Measurements from ENCODE around the gene RMI2. TPM values are rescaled to one million over a fixed set of nuclear protein-coding genes. Genes with fewer than 3 reads are reported as not detected.

Gene RMI2
- 32.5 and 33.6 TPM in 2 replicates for total RNA-seq
- long read RNA-seq, partial matches to known transcripts, result 0 of 1 reads
- long read RNA-seq, other reads (novel, unspliced or antisense), result 1 of 1 reads

GRCh38 chr16:11345040-11345862, at the start of gene RMI2:
TSS of gene RMI2 (plus strand) at chr16:11345459. CDS start at chr16:11345472, 13 bp downstream.
- Mint-ChIP-seq H3K36me3 (ENCODE audit: insufficient read depth) (no peaks in the 10 kb centered on the region), H3K27ac (peak within 1 kb of the TSS; percentile 93), H3K4me1 (ENCODE audit: low read depth) (peaks cover 7% of the 10 kb centered on the region), H3K9me3 (ENCODE audit: low read depth) (no peaks in the 10 kb centered on the region), H3K27me3 (no peaks in the 10 kb centered on the region), H3K4me3 (ENCODE audit: low read depth) (peak within 1 kb of the TSS; percentile 85)
- TF ChIP-seq, protein P1, sequence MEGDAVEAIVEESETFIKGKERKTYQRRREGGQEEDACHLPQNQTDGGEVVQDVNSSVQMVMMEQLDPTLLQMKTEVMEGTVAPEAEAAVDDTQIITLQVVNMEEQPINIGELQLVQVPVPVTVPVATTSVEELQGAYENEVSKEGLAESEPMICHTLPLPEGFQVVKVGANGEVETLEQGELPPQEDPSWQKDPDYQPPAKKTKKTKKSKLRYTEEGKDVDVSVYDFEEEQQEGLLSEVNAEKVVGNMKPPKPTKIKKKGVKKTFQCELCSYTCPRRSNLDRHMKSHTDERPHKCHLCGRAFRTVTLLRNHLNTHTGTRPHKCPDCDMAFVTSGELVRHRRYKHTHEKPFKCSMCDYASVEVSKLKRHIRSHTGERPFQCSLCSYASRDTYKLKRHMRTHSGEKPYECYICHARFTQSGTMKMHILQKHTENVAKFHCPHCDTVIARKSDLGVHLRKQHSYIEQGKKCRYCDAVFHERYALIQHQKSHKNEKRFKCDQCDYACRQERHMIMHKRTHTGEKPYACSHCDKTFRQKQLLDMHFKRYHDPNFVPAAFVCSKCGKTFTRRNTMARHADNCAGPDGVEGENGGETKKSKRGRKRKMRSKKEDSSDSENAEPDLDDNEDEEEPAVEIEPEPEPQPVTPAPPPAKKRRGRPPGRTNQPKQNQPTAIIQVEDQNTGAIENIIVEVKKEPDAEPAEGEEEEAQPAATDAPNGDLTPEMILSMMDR (IDR thresholded peaks at IDR 0.05; ENCODE audit: unreplicated experiment), result no peak
- peak; percentile 92 for DNase-seq (ENCODE audit: low spot score, unreplicated experiment)

DNA sequence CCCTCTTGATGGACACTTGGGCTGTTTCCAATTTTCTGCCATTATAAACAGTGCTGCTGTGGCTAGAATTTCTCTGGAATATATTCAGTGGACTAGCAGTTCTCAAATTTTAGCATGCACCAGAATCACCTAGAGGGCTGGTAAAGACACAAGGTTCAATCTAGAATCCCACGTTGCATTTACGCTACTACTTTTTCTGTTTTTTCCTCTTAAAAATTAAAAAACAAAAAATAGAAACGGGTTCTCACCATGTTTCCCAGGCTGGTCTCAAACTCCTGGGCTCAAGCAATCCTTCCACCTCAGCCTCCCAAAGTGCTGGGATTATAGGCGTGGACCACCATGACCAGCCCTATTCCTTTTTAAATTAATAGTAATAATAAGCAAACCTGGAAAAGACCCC, 49.6 kb upstream of the RMI2 start:
- no peaks in the 10 kb centered on the region for H3K36me3 Mint-ChIP-seq (ENCODE audit: insufficient read depth)
- TF ChIP-seq, protein P1 (IDR thresholded peaks at IDR 0.05; ENCODE audit: unreplicated experiment), result no peak
- no peaks in the 10 kb centered on the region for H3K9me3 Mint-ChIP-seq (ENCODE audit: low read depth)
- no peak for DNase-seq (ENCODE audit: low spot score, unreplicated experiment)
- no peak overlapping the region for H3K4me3 Mint-ChIP-seq (ENCODE audit: low read depth)
- peaks cover 28% of the 10 kb centered on the region for H3K4me1 Mint-ChIP-seq (ENCODE audit: low read depth)
- H3K27me3 Mint-ChIP-seq, result no peaks in the 10 kb centered on the region
- no peak overlapping the region for H3K27ac Mint-ChIP-seq

DNA sequence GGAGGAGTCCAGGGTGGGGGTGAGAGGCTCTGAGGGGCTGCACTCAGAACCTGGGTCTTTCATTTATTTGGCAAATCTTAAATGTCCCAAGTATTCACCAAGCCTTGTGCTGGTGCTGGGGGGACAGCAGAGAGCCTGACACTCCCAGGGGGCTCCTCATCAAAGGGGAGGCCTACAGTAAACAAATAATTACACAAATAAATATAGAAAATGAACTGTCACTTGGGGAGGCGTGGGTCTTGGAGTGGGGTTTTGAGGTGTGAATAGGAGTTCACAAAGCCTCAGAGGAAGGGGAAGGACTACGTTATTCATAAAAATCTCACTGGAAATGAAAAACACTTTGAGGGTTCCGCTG, 48.9 kb upstream of the RMI2 start:
- TF ChIP-seq, protein P1 (IDR thresholded peaks at IDR 0.05; ENCODE audit: unreplicated experiment), result no peak
- Mint-ChIP-seq H3K9me3 (ENCODE audit: low read depth) (no peaks in the 10 kb centered on the region), H3K36me3 (ENCODE audit: insufficient read depth) (no peaks in the 10 kb centered on the region), H3K4me1 (ENCODE audit: low read depth) (peaks cover 27% of the 10 kb centered on the region), H3K27me3 (no peaks in the 10 kb centered on the region), H3K4me3 (ENCODE audit: low read depth) (no peak overlapping the region), H3K27ac (peak overlapping the region; percentile 81)
- DNase-seq (ENCODE audit: low spot score, unreplicated experiment), result no peak

GRCh38 chr16:11296706-11297491, 48.4 kb upstream of the RMI2 start:
- H3K27me3 Mint-ChIP-seq, result no peaks in the 10 kb centered on the region
- H3K27ac Mint-ChIP-seq, result peak overlapping the region; percentile 81
- no peak overlapping the region for H3K4me3 Mint-ChIP-seq (ENCODE audit: low read depth)
- no peaks in the 10 kb centered on the region for H3K9me3 Mint-ChIP-seq (ENCODE audit: low read depth)
- no peaks in the 10 kb centered on the region for H3K36me3 Mint-ChIP-seq (ENCODE audit: insufficient read depth)
- DNase-seq (ENCODE audit: low spot score, unreplicated experiment), result no peak
- TF ChIP-seq, protein P1 (IDR thresholded peaks at IDR 0.05; ENCODE audit: unreplicated experiment), result no peak
- H3K4me1 Mint-ChIP-seq (ENCODE audit: low read depth), result peaks cover 26% of the 10 kb centered on the region

GRCh38 chr16:11297492-11298142, 47.6 kb upstream of the RMI2 start:
- Mint-ChIP-seq H3K4me3 (ENCODE audit: low read depth) (no peak overlapping the region), H3K27me3 (no peaks in the 10 kb centered on the region), H3K9me3 (ENCODE audit: low read depth) (no peaks in the 10 kb centered on the region), H3K4me1 (ENCODE audit: low read depth) (peaks cover 25% of the 10 kb centered on the region), H3K27ac (no peak overlapping the region), H3K36me3 (ENCODE audit: insufficient read depth) (no peaks in the 10 kb centered on the region)
- TF ChIP-seq, protein P1 (IDR thresholded peaks at IDR 0.05; ENCODE audit: unreplicated experiment), result no peak
- DNase-seq (ENCODE audit: low spot score, unreplicated experiment), result peak; percentile 26

Measured in progenitor cell of endocrine pancreas (in vitro differentiated cells).